ENCODE measurements around the gene TALDO1. TPM values are rescaled to one million over a fixed set of nuclear protein-coding genes. Genes with fewer than 3 reads are reported as not detected.
A peak's percentile ranks its signal among the peaks of the same experiment; 100 is the strongest.
"Not testable (repeated sequence)": the region's sequence is repeated elsewhere in the genome, so short reads cannot be mapped to it uniquely, and the experiment has no call there.

Gene TALDO1
- total RNA-seq, 1 donor from 2014 or later: 79.3 TPM

GRCh38 chr11:719214-720016 is 27.8 kb upstream of the TALDO1 start:
- no peak for DNase-seq

- no peak for DNase-seq
Observed at GRCh38 chr11:720017-720641, 27.1 kb upstream of the TALDO1 start.

GRCh38 chr11:720642-721246 is 26.5 kb upstream of the TALDO1 start:
- DNase-seq: no peak

GRCh38 chr11:721247-721740 is 26.0 kb upstream of the TALDO1 start:
- DNase-seq: no peak

- DNase-seq: no peak
Observed at GRCh38 chr11:721741-722345, 25.4 kb upstream of the TALDO1 start.

- no peak for DNase-seq
Observed at GRCh38 chr11:722346-722811, 24.9 kb upstream of the TALDO1 start.

- peak; percentile 53 for DNase-seq
Observed at GRCh38 chr11:723120-723883, 24.0 kb upstream of the TALDO1 start.

GRCh38 chr11:724049-724777 is 23.1 kb upstream of the TALDO1 start:
- no peak for DNase-seq

GRCh38 chr11:724778-725386 is 22.4 kb upstream of the TALDO1 start:
- DNase-seq: no peak

- peak; percentile 42 for DNase-seq
Observed at GRCh38 chr11:725624-726202, 21.6 kb upstream of the TALDO1 start.

GRCh38 chr11:726278-727220 is 20.7 kb upstream of the TALDO1 start:
- DNase-seq: peak; percentile 53

GRCh38 chr11:727281-727701 is 20.0 kb upstream of the TALDO1 start:
- no peak for DNase-seq

- DNase-seq: peak; percentile 83
Observed at GRCh38 chr11:727859-728748, 19.2 kb upstream of the TALDO1 start.

- DNase-seq: no peak
Observed at GRCh38 chr11:728901-729491, 18.3 kb upstream of the TALDO1 start.

GRCh38 chr11:729492-730074 is 17.7 kb upstream of the TALDO1 start:
- no peak for DNase-seq

GRCh38 chr11:733072-733471 is 14.2 kb upstream of the TALDO1 start:
- DNase-seq: no peak

- DNase-seq: not testable (repeated sequence)
Observed at GRCh38 chr11:734541-734940, 12.7 kb upstream of the TALDO1 start.
